ENCODE data around the gene DRC7.

The DRC7 gene

DNA sequence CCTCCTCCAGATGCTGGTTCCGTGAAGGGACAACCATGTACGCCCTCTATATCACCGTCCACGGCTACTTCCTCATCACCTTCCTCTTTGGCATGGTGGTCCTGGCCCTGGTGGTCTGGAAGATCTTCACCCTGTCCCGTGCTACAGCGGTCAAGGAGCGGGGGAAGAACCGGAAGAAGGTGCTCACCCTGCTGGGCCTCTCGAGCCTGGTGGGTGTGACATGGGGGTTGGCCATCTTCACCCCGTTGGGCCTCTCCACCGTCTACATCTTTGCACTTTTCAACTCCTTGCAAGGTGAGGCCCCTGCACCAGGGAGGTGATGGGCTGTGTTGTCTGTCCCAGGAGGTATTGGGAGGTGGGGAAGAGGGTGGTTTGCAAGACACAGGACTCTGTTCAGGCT, 9.0 kb upstream of the DRC7 start:
- H3K27ac ChIP-seq: no peak overlapping the region
- TF ChIP-seq, protein P1, sequence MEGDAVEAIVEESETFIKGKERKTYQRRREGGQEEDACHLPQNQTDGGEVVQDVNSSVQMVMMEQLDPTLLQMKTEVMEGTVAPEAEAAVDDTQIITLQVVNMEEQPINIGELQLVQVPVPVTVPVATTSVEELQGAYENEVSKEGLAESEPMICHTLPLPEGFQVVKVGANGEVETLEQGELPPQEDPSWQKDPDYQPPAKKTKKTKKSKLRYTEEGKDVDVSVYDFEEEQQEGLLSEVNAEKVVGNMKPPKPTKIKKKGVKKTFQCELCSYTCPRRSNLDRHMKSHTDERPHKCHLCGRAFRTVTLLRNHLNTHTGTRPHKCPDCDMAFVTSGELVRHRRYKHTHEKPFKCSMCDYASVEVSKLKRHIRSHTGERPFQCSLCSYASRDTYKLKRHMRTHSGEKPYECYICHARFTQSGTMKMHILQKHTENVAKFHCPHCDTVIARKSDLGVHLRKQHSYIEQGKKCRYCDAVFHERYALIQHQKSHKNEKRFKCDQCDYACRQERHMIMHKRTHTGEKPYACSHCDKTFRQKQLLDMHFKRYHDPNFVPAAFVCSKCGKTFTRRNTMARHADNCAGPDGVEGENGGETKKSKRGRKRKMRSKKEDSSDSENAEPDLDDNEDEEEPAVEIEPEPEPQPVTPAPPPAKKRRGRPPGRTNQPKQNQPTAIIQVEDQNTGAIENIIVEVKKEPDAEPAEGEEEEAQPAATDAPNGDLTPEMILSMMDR (conservative IDR thresholded peaks at IDR 0.05): no peak
- TF ChIP-seq ZFX (IDR thresholded peaks at IDR 0.05): no peak

DNA sequence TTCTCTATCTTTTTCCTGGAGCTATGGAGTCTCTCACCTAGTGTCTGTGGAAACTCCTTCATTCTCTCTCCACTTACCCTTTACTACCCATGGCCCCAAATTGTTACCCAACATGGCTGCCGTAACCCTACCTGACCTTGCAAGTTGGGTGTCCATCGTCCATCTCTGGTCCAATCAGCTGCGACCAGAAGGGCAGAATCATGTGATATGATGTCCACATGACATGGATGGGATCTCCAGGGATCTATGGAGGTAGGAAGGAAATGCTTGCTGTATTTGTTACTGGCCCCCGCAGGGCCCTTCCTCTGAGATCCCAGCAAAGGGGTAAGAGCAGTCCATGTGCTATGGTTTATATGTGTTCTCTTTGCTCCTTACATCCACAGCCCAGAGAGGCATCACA, 8.0 kb upstream of the DRC7 start:
- no peak overlapping the region for H3K27ac ChIP-seq
- TF ChIP-seq, protein P1 (conservative IDR thresholded peaks at IDR 0.05): no peak
- TF ChIP-seq ZFX (IDR thresholded peaks at IDR 0.05): no peak

DNA sequence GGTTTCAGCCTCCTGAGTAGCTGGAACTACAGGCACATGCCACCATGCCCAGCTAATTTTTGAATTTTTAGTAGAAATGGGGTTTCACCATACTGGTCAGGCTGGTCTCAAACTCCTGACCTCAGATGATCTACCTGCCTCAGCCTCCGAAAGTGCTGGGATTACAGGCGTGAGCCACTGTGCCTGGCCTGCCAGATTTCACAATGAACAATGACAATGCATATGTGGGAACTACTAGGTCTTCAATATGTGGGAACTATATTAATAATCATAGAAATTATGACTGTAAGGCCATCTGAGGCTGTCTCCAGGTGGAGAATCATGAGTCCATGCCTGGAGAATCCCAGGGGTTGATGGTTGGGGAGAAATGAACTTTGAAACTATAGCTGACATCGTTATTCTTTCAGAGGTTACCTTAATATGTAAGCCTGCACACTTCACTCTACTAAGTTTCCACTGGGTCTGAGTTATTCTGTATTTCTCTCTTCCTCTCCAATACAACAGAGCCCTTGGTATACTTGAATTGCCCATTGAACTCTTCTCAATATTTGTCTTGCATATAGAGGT, 7.2 kb upstream of the DRC7 start:
- TF ChIP-seq ZFX (IDR thresholded peaks at IDR 0.05): no peak
- TF ChIP-seq, protein P1 (conservative IDR thresholded peaks at IDR 0.05): no peak

GRCh38 chr16:57688487-57688986, 6.1 kb upstream of the DRC7 start:
- H3K27ac ChIP-seq: no peak overlapping the region

More for the DNA sequence above, 7.2 kb upstream of the DRC7 start:
- no peak overlapping the region for H3K27ac ChIP-seq

GRCh38 chr16:57688987-57689761, 5.4 kb upstream of the DRC7 start:
- H3K27ac ChIP-seq: no peak overlapping the region
- TF ChIP-seq, protein P1 (conservative IDR thresholded peaks at IDR 0.05): no peak
- TF ChIP-seq ZFX (IDR thresholded peaks at IDR 0.05): no peak

More at GRCh38 chr16:57688487-57688986, 6.1 kb upstream of the DRC7 start:
- no peak for TF ChIP-seq ZFX (IDR thresholded peaks at IDR 0.05)
- TF ChIP-seq, protein P1 (conservative IDR thresholded peaks at IDR 0.05): no peak

- H3K27ac ChIP-seq: no peak overlapping the region
- TF ChIP-seq ZFX (IDR thresholded peaks at IDR 0.05): no peak
- TF ChIP-seq, protein P1 (conservative IDR thresholded peaks at IDR 0.05): no peak
Observed at GRCh38 chr16:57689762-57690558, 4.6 kb upstream of the DRC7 start.

Measured in C4-2B (cell line).